HepG2 (cell line): Measurements from ENCODE around the gene TFB1M. TPM values are rescaled to one million over a fixed set of nuclear protein-coding genes. Genes with fewer than 3 reads are reported as not detected.
A peak's percentile ranks its signal among the peaks of the same experiment; 100 is the strongest.

Source experiments
- HDAC6 ChIP-seq: fragments of 200-600 bp; sonication (generic); IDR thresholded peaks from 2 replicates; pipeline ENCODE4 v1.7.0; 2017; ENCODE audit warnings: mild to moderate bottlenecking, antibody characterized with exemption, low read length, low read depth
- HOXA5 ChIP-seq: sonication (generic); formaldehyde crosslinking; IDR thresholded peaks from 2 replicates; pipeline ENCODE4 v1.4.0; 2020; ENCODE audit warnings: missing genetic modification reagents
- IKZF5 ChIP-seq: IDR thresholded peaks from 2 replicates; pipeline ENCODE4 v1.6.1; 2018; ENCODE audit warnings: missing genetic modification reagents, mild to moderate bottlenecking, missing compliant biosample characterization
- NBN ChIP-seq: fragments of 450-650 bp; conservative IDR thresholded peaks from 2 replicates; pipeline ENCODE4 v1.6.1; 2017
- NCOA1 ChIP-seq: sonication (generic); formaldehyde crosslinking; IDR thresholded peaks from 2 replicates; pipeline ENCODE4 v1.9.0; 2021; ENCODE audit warnings: missing genetic modification reagents
- NFKBIZ ChIP-seq: IDR thresholded peaks from 2 replicates; pipeline ENCODE4 v1.6.1; 2018; ENCODE audit warnings: missing genetic modification reagents, missing compliant biosample characterization
- PATZ1 ChIP-seq: sonication (generic); formaldehyde crosslinking; IDR thresholded peaks from 2 replicates; pipeline ENCODE4 v1.4.0; 2020; ENCODE audit warnings: missing genetic modification reagents
- POGK ChIP-seq: sonication (generic); formaldehyde crosslinking; conservative IDR thresholded peaks from 2 replicates; pipeline ENCODE4 v1.8.0; 2022; ENCODE audit warnings: mild to moderate bottlenecking, moderate library complexity, missing genetic modification reagents
- ZBTB38 ChIP-seq: sonication (generic); formaldehyde crosslinking; IDR thresholded peaks from 2 replicates; pipeline ENCODE4 v1.5.1; 2020; ENCODE audit warnings: mild to moderate bottlenecking, missing genetic modification reagents
- ZFX ChIP-seq: sonication (generic); formaldehyde crosslinking; IDR thresholded peaks from 2 replicates; pipeline ENCODE4 v1.4.0; 2020; ENCODE audit warnings: mild to moderate bottlenecking, low read depth, missing genetic modification reagents, moderate library complexity
- ZFY ChIP-seq: sonication (generic); formaldehyde crosslinking; IDR thresholded peaks from 2 replicates; pipeline ENCODE4 v1.4.0; 2020; ENCODE audit warnings: missing genetic modification reagents
- ZHX1 ChIP-seq: sonication (generic); formaldehyde crosslinking; IDR thresholded peaks from 2 replicates; pipeline ENCODE4 v1.8.1; 2022; ENCODE audit warnings: low read depth, mild to moderate bottlenecking, missing genetic modification reagents
- ZNF12 ChIP-seq: sonication (generic); formaldehyde crosslinking; IDR thresholded peaks from 2 replicates; pipeline ENCODE4 v1.5.0; 2020; ENCODE audit warnings: missing genetic modification reagents
- ZNF382 ChIP-seq: sonication (generic); formaldehyde crosslinking; IDR thresholded peaks from 2 replicates; pipeline ENCODE4 v1.5.0; 2020; ENCODE audit warnings: missing genetic modification reagents, mild to moderate bottlenecking, borderline replicate concordance
- ZNF432 ChIP-seq: sonication (generic); formaldehyde crosslinking; IDR thresholded peaks from 2 replicates; pipeline ENCODE4 v1.5.0; 2020; ENCODE audit warnings: missing genetic modification reagents, mild to moderate bottlenecking, borderline replicate concordance
- ZNF574 ChIP-seq: sonication (generic); formaldehyde crosslinking; IDR thresholded peaks from 2 replicates; pipeline ENCODE4 v1.4.0; 2020; ENCODE audit warnings: missing genetic modification reagents
- polyA plus RNA-seq, 8 experiments: library from polyadenylated mRNA; depleted of rRNA in 3 of 8; stranded (reverse) in 7 of 8; unstranded in 1 of 8; fragments of >200 nt; fragmentation: Illumina TruSeq in 4 of 8; extraction: Trizol in 4 of 8; gene quantifications; 2 replicates each; pipeline versions ENCODE4 v1.2.1 to v1.2.3, GENCODE V29; 2011 to 2016; ENCODE audit warnings: low read depth in 4 of 8, missing spikeins in 1 of 8, mixed read lengths in 1 of 8; ENCODE audit not compliant: insufficient read depth in 1 of 8
- total RNA-seq, 5 experiments: library from RNA; depleted of rRNA; stranded (reverse); fragments of >200 nt; fragmentation: Illumina TruSeq; extraction: Trizol; gene quantifications; 2 replicates each; pipeline ENCODE4 v1.2.3, GENCODE V29; 2016; ENCODE audit warnings: low read depth in 1 of 5

TFB1M gene
- total and polyA plus RNA-seq, 2 of the 13 experiments (the other 11 are each of a cell fraction or from before 2014, with no cell fraction given), result 91.4 to 122 TPM

GRCh38 chr6:155340464-155341129, 26.3 kb upstream of the TFB1M start (continued):
- TF ChIP-seq POGK (CRISPR knock-in tag) (0 out of 2 replicates have a peak, but pooled peaks have one; percentile 55), NCOA1 (CRISPR knock-in tag) (no peak), ZFY (peak; percentile 32; the same call in 1 of the 2 replicates), HDAC6 (no peak), ZNF12 (CRISPR knock-in tag) (0 out of 2 replicates have a peak, but pooled peaks have one; percentile 42), NFKBIZ (CRISPR knock-in tag) (peak; percentile 68; the same call in 1 of the 2 replicates), HOXA5 (CRISPR knock-in tag) (peak; percentile 82), ZFX (CRISPR knock-in tag) (peak; percentile 58; the same call in 1 of the 2 replicates), NBN (no peak), IKZF5 (peak; percentile 51; the same call in 1 of the 2 replicates), PATZ1 (CRISPR knock-in tag) (peak; percentile 40; the same call in 1 of the 2 replicates), ZNF382 (CRISPR knock-in tag) (no peak), ZHX1 (no peak), ZBTB38 (CRISPR knock-in tag) (peak; percentile 66; the same call in 1 of the 2 replicates), ZNF574 (peak; percentile 27; the same call in 1 of the 2 replicates), ZNF432 (no peak)
